Stimulated activated CD4-positive, alpha-beta T cell treated with anti-CD3 and anti-CD28 coated beads, Interleukin-12 subunit alpha, Interleukin-12 subunit beta, amount 100 ng/mL, for 48 hours (primary cell): ENCODE data around the gene TH.

ENCODE experiments used
- DNase-seq, 3 donors: peaks; one replicate each; pipeline ENCODE4 v3.0.0-alpha.2; 2020; ENCODE audit warnings: low read depth in 2 of 3, low spot score in 1 of 3

TH gene

DNA sequence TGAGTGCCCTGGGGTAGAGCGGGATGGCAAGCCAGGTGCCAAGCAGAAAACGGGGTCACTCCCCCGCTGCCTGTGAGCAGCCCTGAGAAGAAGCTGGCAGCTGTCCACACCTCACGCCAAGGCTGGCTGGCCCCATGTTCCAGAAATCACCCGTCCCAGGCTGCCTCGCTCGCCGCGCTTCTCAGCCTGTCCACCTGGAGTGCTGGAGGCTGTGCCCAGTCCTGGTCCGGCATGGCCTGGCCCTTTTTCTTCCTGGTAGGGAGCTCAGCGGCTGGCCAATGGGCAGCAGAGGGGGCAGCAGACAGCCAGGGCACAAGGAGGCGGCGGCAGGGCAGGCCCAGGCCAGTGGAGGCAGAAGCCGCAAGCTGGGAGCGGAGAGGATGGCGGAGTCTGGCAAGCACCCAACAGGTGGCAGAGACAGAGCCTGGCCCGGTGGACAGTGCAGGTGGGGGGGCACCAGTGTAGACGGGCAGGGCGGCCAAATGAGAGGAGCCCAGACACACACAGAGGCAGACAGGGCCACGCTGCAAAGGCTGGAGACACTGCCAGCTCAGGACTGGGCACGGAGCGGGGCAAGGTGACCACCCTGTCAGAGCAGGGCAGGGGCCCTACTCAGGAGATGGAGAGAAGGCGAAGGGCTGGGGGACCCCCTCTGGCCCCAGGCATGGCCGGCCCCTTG is 37.2 kb upstream of the TH start:
- DNase-seq, result no peak

DNA sequence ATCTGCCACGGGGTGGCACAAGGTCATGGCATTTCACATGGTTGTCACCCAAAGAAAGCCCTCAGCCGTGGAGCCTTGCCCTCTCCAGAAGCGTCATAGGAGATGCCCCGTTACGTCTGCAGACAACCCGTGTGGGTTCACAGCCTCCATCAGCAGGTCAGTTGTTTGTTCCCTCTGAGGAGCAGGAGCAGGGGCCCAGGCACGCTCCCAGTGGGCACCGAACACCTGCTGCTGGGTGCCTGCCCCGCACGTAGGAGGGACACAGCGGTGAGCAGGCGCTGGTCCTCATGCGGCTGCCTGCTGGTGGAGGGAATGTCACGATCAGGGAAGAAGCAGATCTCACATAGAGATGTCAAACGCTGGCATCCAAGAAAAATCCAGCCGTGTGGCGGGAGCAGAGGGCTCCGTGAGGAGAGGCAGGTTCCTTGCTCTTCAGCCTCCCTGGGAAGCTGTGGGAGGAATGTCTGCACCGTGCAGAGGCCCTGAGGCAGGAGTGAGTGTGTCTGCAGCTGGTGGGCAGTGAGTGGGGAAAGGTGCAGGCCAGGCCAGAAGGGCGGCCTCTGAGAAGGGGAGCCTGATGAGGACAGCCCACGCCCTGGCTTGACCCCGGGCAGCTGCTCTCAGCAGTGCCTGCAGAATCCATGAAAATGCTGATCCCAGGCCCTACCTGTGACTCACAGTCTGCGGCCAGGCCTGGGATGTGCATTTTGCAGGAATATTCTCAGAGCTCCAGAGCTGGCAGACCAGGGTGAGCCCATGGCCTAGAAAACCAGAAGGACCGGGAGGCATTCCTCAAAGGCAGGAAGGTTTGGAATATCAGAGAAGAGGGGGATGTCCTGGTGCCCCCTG is 36.4 kb upstream of the TH start:
- no peak for DNase-seq

GRCh38 chr11:2207212-2207611 is 35.6 kb upstream of the TH start:
- DNase-seq, result no peak

GRCh38 chr11:2205981-2206690 is 34.5 kb upstream of the TH start:
- DNase-seq, result no peak

DNA sequence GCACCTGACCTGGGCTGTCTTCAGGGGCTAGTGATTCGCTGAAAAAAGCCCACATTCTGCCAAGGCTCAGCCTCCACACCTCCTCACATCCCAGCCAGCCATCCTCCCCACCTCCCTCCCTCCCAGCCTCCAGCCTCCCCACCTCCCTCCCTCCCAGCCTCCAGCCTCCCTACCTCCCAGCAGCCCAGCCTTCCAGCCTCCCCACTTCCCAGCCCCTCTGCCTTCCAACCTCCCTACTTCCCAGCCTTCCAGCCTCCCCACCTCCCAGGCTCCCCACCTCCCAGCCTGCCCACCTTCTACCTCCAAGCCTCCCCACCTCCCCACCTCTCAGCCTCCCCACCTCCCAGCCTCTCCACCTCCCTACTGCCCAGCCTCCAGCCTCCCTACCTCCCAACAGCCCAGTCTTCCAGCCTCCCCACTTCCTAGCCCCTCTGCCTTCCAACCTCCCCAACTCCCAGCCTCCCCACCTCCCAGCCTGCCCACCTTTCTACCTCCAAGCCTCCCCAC is 33.7 kb upstream of the TH start:
- DNase-seq, result no peak

DNA sequence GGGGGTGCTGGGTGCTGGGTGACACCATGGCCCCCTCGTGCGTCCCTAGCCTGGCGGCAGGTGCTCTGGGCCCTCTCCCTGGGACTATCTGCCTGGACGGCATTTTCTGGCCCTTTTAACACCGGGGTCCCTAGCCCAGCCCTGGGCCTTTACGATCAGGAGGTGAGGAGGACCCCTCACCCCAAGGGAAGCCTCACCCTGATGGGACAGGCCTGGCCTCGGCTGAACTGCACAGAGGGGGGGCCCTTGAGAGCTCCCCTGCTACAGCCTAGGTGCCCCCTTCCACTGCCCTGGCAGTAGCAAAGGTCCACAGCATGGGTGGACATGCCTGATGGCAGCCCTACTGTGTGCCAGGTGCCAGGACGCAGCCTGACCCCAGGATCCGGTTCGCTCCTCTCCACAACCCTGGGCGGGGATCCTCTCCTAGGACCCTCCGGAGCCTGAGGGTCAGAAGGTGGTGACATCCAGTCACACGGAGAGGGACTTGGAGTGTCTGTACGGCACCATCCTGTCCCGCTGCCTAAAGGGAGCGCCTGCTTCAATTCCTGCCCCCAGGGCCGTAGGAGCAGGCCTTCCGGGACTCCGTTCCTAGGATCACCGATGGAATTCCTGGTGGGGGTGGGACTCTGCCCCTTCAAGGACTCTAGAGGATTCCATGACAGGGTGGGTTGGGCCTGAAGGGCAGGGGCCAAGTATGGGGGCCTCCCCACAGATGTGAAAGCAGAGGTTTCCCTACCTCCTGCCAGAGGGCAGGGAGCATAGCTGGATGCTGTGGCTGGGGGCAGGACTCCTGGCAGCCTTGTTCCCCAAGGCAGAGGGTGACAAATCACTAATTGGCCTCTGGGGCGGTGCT is 33.0 kb upstream of the TH start:
- no peak for DNase-seq

- no peak for DNase-seq
Observed at GRCh38 chr11:2203440-2204259, 32.0 kb upstream of the TH start.

- no peak for DNase-seq
Observed at GRCh38 chr11:2202900-2203439, 31.4 kb upstream of the TH start.

DNA sequence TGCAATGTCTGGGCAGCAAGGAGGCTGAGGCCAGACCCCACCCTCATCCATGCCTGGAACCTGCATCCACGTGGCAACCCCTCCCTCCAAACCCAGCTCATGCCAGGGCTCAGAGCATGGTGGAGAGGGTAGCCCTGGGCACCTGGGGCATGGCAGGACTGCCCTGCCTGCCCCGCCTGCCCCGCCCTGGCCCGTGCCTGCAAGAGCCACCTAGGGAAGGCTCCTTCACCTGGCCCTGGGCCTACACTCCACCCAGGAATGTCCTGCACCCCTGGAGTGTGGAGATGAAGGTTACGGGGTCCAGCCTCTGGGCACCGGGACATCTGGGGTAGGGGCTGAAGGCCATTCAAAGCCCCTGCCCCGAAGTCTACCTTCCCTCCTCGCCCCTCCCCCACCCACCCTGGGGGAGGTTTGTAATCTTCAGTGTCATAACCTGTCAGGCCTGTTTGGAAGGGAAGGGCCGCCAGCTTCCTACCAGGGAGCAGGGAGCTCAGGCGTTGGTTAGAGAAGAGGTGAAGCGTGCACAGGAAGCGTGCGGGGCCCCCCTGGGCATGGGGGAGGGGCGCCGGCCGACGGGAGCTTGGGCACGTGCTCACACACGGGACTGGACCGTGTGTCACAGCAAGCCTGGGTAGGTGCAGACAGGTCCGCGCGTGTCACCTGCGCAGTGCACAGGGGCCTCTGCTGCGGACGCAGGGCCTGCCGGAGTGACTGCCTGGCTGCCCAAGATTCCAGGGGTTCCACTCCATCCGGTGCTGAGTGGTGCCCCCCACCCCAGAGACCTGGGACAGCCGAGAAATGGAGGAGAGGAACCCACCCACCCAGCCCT is 30.7 kb upstream of the TH start:
- DNase-seq, result no peak

GRCh38 chr11:2201542-2201941 is 29.9 kb upstream of the TH start:
- no peak for DNase-seq

DNA sequence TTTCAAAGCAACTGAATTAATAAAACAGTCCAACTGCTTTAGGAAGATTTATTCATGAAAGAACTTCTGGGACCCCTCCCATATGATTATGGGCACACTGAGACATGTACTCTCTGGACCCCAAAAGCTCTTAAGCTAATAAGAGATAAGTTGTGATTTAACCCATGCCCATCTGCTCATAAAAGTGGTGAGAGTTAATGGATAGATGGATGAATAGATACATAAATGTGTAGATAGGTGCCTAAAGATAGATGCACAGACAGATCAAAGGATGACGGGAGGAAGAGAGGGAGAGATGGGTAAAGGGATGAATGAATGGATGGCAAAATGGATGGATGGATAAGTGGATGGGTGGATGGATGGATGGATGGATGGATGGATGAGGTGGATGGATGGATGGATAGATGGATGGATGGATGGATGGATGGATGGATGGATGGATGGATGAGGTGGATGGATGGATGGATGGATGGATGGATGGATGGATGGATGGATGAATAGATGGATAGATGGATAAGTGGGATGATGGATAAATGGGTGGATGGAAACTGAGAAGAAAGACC is 29.4 kb upstream of the TH start:
- DNase-seq, result no peak

DNA sequence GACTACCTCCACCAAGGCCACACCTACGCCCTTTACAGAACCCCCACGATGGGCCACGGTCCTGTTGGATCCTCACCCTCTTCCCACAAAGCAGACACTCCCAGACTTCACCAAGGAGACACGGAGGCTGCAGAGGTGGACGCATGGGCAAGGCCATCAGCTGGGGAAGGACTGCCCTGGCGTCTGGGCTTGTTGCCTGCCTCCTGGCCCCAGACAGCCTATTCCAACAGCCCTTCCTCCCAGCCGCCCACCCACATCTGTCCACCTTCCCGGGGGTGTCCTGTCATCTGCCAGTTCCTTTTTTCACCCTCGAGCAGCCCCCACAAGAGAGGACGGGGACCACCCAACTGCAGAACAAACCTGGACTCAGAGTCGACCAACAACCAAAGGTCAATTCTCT is 28.9 kb upstream of the TH start:
- no peak for DNase-seq

- no peak for DNase-seq
Observed at GRCh38 chr11:2199466-2200341, 28.1 kb upstream of the TH start.

GRCh38 chr11:2198621-2199365 is 27.2 kb upstream of the TH start:
- no peak for DNase-seq

DNA sequence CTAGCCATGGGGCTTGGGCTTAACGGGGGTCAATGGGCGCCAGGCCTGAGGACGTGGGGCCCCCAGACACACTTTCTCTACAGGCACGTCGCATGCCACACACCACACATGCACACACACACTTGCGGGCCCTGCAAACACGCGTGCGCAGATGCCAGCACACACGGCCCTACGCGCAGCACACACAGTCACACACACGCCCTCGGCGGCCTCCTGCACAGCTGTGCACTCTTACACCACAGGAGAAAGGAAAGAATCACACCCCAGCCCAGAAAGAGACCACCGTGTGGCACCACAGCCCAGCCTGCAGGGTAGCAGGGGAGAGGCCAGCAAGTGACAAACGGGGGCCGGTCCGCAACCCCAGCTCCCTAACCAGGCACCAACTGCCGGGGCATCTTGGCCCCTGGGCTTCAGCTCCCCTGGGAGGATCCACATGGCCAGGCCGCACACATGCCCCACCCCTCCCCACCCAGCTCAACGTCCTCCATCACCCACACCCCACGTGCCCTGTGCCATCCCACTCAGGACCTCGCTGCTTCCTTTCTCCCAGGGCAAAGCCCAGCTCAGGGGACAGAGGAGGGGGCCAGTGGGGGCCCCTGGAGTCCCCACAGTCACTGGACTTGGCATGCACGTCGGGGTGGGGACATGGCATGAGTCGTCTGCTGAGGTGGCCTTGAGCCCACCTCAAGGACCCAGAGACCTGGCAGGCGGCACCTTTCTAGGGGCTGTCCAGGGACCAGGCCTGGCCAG is 26.3 kb upstream of the TH start:
- no peak for DNase-seq
